ENCODE results near the gene YPEL5.

DNA sequence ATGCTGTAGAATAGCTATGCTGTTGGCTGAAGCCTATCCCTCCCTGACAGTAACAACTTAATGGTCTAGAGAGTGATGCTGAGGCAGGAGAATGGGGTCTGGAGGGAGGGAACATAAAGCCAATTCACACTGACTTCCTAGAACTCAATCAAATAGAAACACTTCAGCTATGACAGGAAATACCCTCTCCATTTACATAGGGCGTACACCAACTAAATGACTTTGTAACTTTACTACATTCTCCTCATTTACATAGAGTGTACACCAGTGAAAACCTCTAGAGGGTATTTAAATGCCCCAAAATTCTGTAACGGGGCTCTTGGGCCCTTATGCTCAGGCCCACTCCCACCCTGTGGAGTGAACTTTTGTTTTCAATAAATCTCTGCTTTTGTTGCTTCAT lies 41.5 kb downstream of the YPEL5 start:
- TF ChIP-seq, protein P1, sequence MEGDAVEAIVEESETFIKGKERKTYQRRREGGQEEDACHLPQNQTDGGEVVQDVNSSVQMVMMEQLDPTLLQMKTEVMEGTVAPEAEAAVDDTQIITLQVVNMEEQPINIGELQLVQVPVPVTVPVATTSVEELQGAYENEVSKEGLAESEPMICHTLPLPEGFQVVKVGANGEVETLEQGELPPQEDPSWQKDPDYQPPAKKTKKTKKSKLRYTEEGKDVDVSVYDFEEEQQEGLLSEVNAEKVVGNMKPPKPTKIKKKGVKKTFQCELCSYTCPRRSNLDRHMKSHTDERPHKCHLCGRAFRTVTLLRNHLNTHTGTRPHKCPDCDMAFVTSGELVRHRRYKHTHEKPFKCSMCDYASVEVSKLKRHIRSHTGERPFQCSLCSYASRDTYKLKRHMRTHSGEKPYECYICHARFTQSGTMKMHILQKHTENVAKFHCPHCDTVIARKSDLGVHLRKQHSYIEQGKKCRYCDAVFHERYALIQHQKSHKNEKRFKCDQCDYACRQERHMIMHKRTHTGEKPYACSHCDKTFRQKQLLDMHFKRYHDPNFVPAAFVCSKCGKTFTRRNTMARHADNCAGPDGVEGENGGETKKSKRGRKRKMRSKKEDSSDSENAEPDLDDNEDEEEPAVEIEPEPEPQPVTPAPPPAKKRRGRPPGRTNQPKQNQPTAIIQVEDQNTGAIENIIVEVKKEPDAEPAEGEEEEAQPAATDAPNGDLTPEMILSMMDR (IDR thresholded peaks at IDR 0.05 in 2 of 3, conservative IDR thresholded peaks at IDR 0.05 in 1 of 3; ENCODE audit: borderline replicate concordance in 1 of 3, insufficient read depth in 1 of 3, low read depth in 2 of 3, low read length in 2 of 3) = no peak
- TF ChIP-seq EZH2phosphoT487 (IDR thresholded peaks at IDR 0.05; ENCODE audit: borderline replicate concordance) (no peak), POLR2AphosphoS5 (IDR thresholded peaks at IDR 0.05; ENCODE audit: low read depth, low read length) (no peak)
- TF ChIP-seq, protein P2, sequence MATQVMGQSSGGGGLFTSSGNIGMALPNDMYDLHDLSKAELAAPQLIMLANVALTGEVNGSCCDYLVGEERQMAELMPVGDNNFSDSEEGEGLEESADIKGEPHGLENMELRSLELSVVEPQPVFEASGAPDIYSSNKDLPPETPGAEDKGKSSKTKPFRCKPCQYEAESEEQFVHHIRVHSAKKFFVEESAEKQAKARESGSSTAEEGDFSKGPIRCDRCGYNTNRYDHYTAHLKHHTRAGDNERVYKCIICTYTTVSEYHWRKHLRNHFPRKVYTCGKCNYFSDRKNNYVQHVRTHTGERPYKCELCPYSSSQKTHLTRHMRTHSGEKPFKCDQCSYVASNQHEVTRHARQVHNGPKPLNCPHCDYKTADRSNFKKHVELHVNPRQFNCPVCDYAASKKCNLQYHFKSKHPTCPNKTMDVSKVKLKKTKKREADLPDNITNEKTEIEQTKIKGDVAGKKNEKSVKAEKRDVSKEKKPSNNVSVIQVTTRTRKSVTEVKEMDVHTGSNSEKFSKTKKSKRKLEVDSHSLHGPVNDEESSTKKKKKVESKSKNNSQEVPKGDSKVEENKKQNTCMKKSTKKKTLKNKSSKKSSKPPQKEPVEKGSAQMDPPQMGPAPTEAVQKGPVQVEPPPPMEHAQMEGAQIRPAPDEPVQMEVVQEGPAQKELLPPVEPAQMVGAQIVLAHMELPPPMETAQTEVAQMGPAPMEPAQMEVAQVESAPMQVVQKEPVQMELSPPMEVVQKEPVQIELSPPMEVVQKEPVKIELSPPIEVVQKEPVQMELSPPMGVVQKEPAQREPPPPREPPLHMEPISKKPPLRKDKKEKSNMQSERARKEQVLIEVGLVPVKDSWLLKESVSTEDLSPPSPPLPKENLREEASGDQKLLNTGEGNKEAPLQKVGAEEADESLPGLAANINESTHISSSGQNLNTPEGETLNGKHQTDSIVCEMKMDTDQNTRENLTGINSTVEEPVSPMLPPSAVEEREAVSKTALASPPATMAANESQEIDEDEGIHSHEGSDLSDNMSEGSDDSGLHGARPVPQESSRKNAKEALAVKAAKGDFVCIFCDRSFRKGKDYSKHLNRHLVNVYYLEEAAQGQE (IDR thresholded peaks at IDR 0.05; ENCODE audit: low read depth) = no peak

Data from HCT116 (cell line).